HepG2 (cell line): ENCODE results near the gene ETFB. TPM values are rescaled to one million over a fixed set of nuclear protein-coding genes. Genes with fewer than 3 reads are reported as not detected.
A peak's percentile ranks its signal among the peaks of the same experiment; 100 is the strongest.

Experiments used
- ATM ChIP-seq: fragments of 450-650 bp; IDR thresholded peaks from 2 replicates; pipeline ENCODE4 v1.7.1; 2017; ENCODE audit warnings: mild to moderate bottlenecking, borderline replicate concordance
- CBX2 ChIP-seq, 2 experiments: fragments of 200-600 bp in 1 of 2; sonication (generic); formaldehyde crosslinking in 1 of 2; IDR thresholded peaks; 2 replicates each; pipeline versions ENCODE4 v1.7.0 to v1.8.1; 2018 to 2022; ENCODE audit warnings: low read depth in 2 of 2, low read length in 1 of 2, mild to moderate bottlenecking in 1 of 2, missing genetic modification reagents in 1 of 2
- E2F5 ChIP-seq: sonication (generic); formaldehyde crosslinking; conservative IDR thresholded peaks from 2 replicates; pipeline ENCODE4 v1.4.0; 2020; ENCODE audit warnings: missing genetic modification reagents
- ELF3 ChIP-seq: IDR thresholded peaks from 2 replicates; pipeline ENCODE4 v1.6.1; 2016; ENCODE audit warnings: missing genetic modification reagents, missing compliant biosample characterization
- FOXA3 ChIP-seq: IDR thresholded peaks from 2 replicates; pipeline ENCODE4 v1.6.1; 2016; ENCODE audit warnings: missing genetic modification reagents, missing compliant biosample characterization
- GABPB1 ChIP-seq: IDR thresholded peaks from 2 replicates; pipeline ENCODE4 v1.6.1; 2016; ENCODE audit warnings: mild to moderate bottlenecking, missing genetic modification reagents, moderate library complexity, missing compliant biosample characterization
- HNF1A ChIP-seq, 2 experiments: sonication (generic) in 1 of 2; formaldehyde crosslinking in 1 of 2; IDR thresholded peaks; 2 replicates each; pipeline versions ENCODE4 v1.4.0 to v1.6.1; 2016 to 2020; ENCODE audit warnings: borderline replicate concordance in 1 of 2, low read depth in 1 of 2, mild to moderate bottlenecking in 1 of 2, missing genetic modification reagents in 1 of 2
- NFYB ChIP-seq: sonication (generic); formaldehyde crosslinking; IDR thresholded peaks from 2 replicates; pipeline ENCODE4 v1.4.0; 2020; ENCODE audit warnings: missing genetic modification reagents
- NPAS2 ChIP-seq: sonication (generic); formaldehyde crosslinking; IDR thresholded peaks from 2 replicates; pipeline ENCODE4 v1.8.0; 2022; ENCODE audit warnings: mild to moderate bottlenecking, missing genetic modification reagents, borderline replicate concordance
- NRL ChIP-seq: sonication (generic); formaldehyde crosslinking; IDR thresholded peaks from 2 replicates; pipeline ENCODE4 v1.5.0; 2020; ENCODE audit warnings: missing genetic modification reagents, mild to moderate bottlenecking, moderate library complexity, borderline replicate concordance
- RXRB ChIP-seq: IDR thresholded peaks from 2 replicates; pipeline ENCODE4 v1.6.1; 2016; ENCODE audit warnings: borderline replicate concordance, missing genetic modification reagents, missing compliant biosample characterization
- SIX4 ChIP-seq: sonication (generic); formaldehyde crosslinking; IDR thresholded peaks from 2 replicates; pipeline ENCODE4 v1.4.0; 2020; ENCODE audit warnings: missing genetic modification reagents
- SOX5 ChIP-seq: IDR thresholded peaks from 2 replicates; pipeline ENCODE4 v1.6.1; 2016; ENCODE audit warnings: borderline replicate concordance
- SP4 ChIP-seq: sonication (generic); formaldehyde crosslinking; IDR thresholded peaks from 2 replicates; pipeline ENCODE4 v1.8.1; 2023; ENCODE audit warnings: mild to moderate bottlenecking, missing genetic modification reagents
- ZBTB7A ChIP-seq: sonication (generic); formaldehyde crosslinking; IDR thresholded peaks from 2 replicates; pipeline ENCODE4 v1.8.0; 2022; ENCODE audit warnings: mild to moderate bottlenecking, missing genetic modification reagents
- ZC3H13 ChIP-seq: sonication (generic); formaldehyde crosslinking; IDR thresholded peaks from 2 replicates; pipeline ENCODE4 v1.8.1; 2023; ENCODE audit warnings: mild to moderate bottlenecking, missing genetic modification reagents, moderate library complexity
- ZFX ChIP-seq: sonication (generic); formaldehyde crosslinking; IDR thresholded peaks from 2 replicates; pipeline ENCODE4 v1.4.0; 2020; ENCODE audit warnings: mild to moderate bottlenecking, low read depth, missing genetic modification reagents, moderate library complexity
- ZNF383 ChIP-seq: sonication (generic); formaldehyde crosslinking; IDR thresholded peaks from 2 replicates; pipeline ENCODE4 v1.4.0; 2020; ENCODE audit warnings: missing genetic modification reagents, mild to moderate bottlenecking, borderline replicate concordance
- ZNF430 ChIP-seq: sonication (generic); formaldehyde crosslinking; IDR thresholded peaks from 2 replicates; pipeline ENCODE4 v1.9.0; 2021; ENCODE audit warnings: mild to moderate bottlenecking, missing genetic modification reagents
- ZNF580 ChIP-seq: IDR thresholded peaks from 2 replicates; pipeline ENCODE4 v1.6.1; 2016; ENCODE audit warnings: low read depth, borderline replicate concordance
- ZNF589 ChIP-seq: sonication (generic); formaldehyde crosslinking; conservative IDR thresholded peaks from 2 replicates; pipeline ENCODE4 v1.8.0; 2022; ENCODE audit warnings: mild to moderate bottlenecking, moderate library complexity, missing genetic modification reagents
- ZNF678 ChIP-seq: sonication (generic); formaldehyde crosslinking; IDR thresholded peaks from 2 replicates; pipeline ENCODE4 v1.4.0; 2020; ENCODE audit warnings: mild to moderate bottlenecking, missing genetic modification reagents
- ZNF781 ChIP-seq: sonication (generic); formaldehyde crosslinking; IDR thresholded peaks from 2 replicates; pipeline ENCODE4 v1.5.1; 2020; ENCODE audit warnings: borderline replicate concordance, mild to moderate bottlenecking, missing genetic modification reagents; ENCODE audit errors: not compliant biosample characterization
- ZNF782 ChIP-seq: sonication (generic); formaldehyde crosslinking; IDR thresholded peaks from 2 replicates; pipeline ENCODE4 v1.4.0; 2020; ENCODE audit warnings: missing genetic modification reagents, mild to moderate bottlenecking, borderline replicate concordance
- ZSCAN12 ChIP-seq: sonication (generic); formaldehyde crosslinking; IDR thresholded peaks from 2 replicates; pipeline ENCODE4 v1.9.0; 2021; ENCODE audit warnings: mild to moderate bottlenecking, missing genetic modification reagents
- polyA plus RNA-seq, 8 experiments: library from polyadenylated mRNA; depleted of rRNA in 3 of 8; stranded (reverse) in 7 of 8; unstranded in 1 of 8; fragments of >200 nt; fragmentation: Illumina TruSeq in 4 of 8; extraction: Trizol in 4 of 8; gene quantifications; 2 replicates each; pipeline versions ENCODE4 v1.2.1 to v1.2.3, GENCODE V29; 2011 to 2016; ENCODE audit warnings: low read depth in 4 of 8, missing spikeins in 1 of 8, mixed read lengths in 1 of 8; ENCODE audit not compliant: insufficient read depth in 1 of 8
- total RNA-seq, 5 experiments: library from RNA; depleted of rRNA; stranded (reverse); fragments of >200 nt; fragmentation: Illumina TruSeq; extraction: Trizol; gene quantifications; 2 replicates each; pipeline ENCODE4 v1.2.3, GENCODE V29; 2016; ENCODE audit warnings: low read depth in 1 of 5

The ETFB gene
- total and polyA plus RNA-seq, 2 of the 13 experiments (the other 11 are each of a cell fraction or from before 2014, with no cell fraction given), result 678 to 1,314 TPM

- TF ChIP-seq ZNF430 (CRISPR knock-in tag), result peak; percentile 70; the same call in 1 of the 2 replicates
- TF ChIP-seq ZNF678 (CRISPR knock-in tag), result no peak
- TF ChIP-seq GABPB1 (CRISPR knock-in tag), result peak; percentile 31; the same call in 1 of the 2 replicates
- TF ChIP-seq E2F5, result no peak
- TF ChIP-seq RXRB (CRISPR knock-in tag), result peak; percentile 75
- TF ChIP-seq ZNF782 (CRISPR knock-in tag), result no peak
- peak; percentile 69; the same call in 1 of the 2 replicates for TF ChIP-seq ZC3H13 (CRISPR knock-in tag)
- TF ChIP-seq ZBTB7A (CRISPR knock-in tag), result peak; percentile 18; the same call in 1 of the 2 replicates
- no peak for TF ChIP-seq ZNF383 (CRISPR knock-in tag)
- peak; percentile 78 for TF ChIP-seq ZFX (CRISPR knock-in tag)
- TF ChIP-seq ATM, result no peak
- no peak for TF ChIP-seq ZSCAN12 (CRISPR knock-in tag)
- no peak for TF ChIP-seq ZNF781
- TF ChIP-seq SP4, result no peak
- TF ChIP-seq SIX4, result peak; percentile 27; the same call in 1 of the 2 replicates
- TF ChIP-seq ZNF580, result peak; percentile 22; the same call in 1 of the 2 replicates
- no peak for TF ChIP-seq NFYB
- TF ChIP-seq CBX2 (IDR thresholded peaks at IDR 0.05; ENCODE audit: low read depth, low read length), result no peak
- no peak for TF ChIP-seq CBX2 (CRISPR knock-in tag; IDR thresholded peaks at IDR 0.05; ENCODE audit: low read depth)
- peak; percentile 16; the same call in 1 of the 2 replicates for TF ChIP-seq ELF3 (CRISPR knock-in tag)
- peak; percentile 64; the same call in 1 of the 2 replicates for TF ChIP-seq ZNF589 (CRISPR knock-in tag)
- TF ChIP-seq SOX5 (CRISPR knock-in tag), result no peak
- no peak for TF ChIP-seq NPAS2 (CRISPR knock-in tag)
- TF ChIP-seq NRL (CRISPR knock-in tag), result peak; percentile 39; the same call in 1 of the 2 replicates
- TF ChIP-seq FOXA3, result no peak
- no peak for TF ChIP-seq HNF1A (IDR thresholded peaks at IDR 0.05; ENCODE audit: low read depth)
- TF ChIP-seq HNF1A (CRISPR knock-in tag; IDR thresholded peaks at IDR 0.05; ENCODE audit: borderline replicate concordance), result no peak
Observed at GRCh38 chr19:51354103-51354741, 12.0 kb downstream of the ETFB start (continued).
